Mucosa of descending colon (tissue), 3 donors: ENCODE data around the gene SNX8. TPM values are rescaled to one million over a fixed set of nuclear protein-coding genes. Genes with fewer than 3 reads are reported as not detected.

Source experiments
- ATAC-seq: fragments of 200-7000 bp; cut with Tn5 transposase; one replicate; pipeline ENCODE4 v1.9.1; 2020; ENCODE audit warnings: mild to moderate bottlenecking, moderate library complexity
- DNase-seq, 3 donors: peaks; one replicate each; pipeline ENCODE4 v3.0.0-alpha.2; 2020
- H3K36me3 ChIP-seq: fragments of 200-600 bp; one replicate; pipeline ENCODE4 v1.8.0; 2021; ENCODE audit warnings: low read depth, mild to moderate bottlenecking
- H3K4me1 ChIP-seq: fragments of 200-600 bp; one replicate; pipeline ENCODE4 v1.8.0; 2021; ENCODE audit warnings: low read depth, mild to moderate bottlenecking
- H3K4me3 ChIP-seq: fragments of 200-600 bp; one replicate; pipeline ENCODE4 v1.8.0; 2021; ENCODE audit warnings: mild to moderate bottlenecking
- H3K9me3 ChIP-seq: fragments of 200-600 bp; one replicate; pipeline ENCODE4 v1.8.0; 2021; ENCODE audit warnings: mild to moderate bottlenecking
- CTCF ChIP-seq: fragments of 200-600 bp; IDR thresholded peaks from one replicate; pipeline ENCODE4 v1.8.0; 2022; ENCODE audit warnings: antibody characterized with exemption, mild to moderate bottlenecking
- intact Hi-C, 2 donors: fragments of 100-400 bp; cut with DNase I in 1 of 2; cut with micrococcal nuclease in 1 of 2; formaldehyde crosslinking; loops; one replicate each; pipeline versions ENCODE4 v1.11.0 to v1.11.1; 2022; cut with DNase I, micrococcal nuclease
- total RNA-seq, 3 donors: library from RNA; stranded (reverse); fragmentation: NEBNext Ultra II Directional in 2 of 3; extraction: Animal tissue kit (Norgen Biotek cat#: 25700) in 2 of 3; gene quantifications; one replicate each; pipeline versions ENCODE4 v1.2.1 to v1.2.4, GENCODE V29; 2021 to 2023
- donor health status: DM: no; HTN: no; CAD: no; lungs with moderate emphysema.
- donor health status: DM: no; HTN: no; CAD: no.
- donor health status: DM: no; HTN: yes; CAD: no.

The SNX8 gene
- total RNA-seq, 3 donors from 2014 or later: 20.8 to 30.1 (median 23.2) TPM

GRCh38 chr7:2247141-2247995 lies 66.9 kb downstream of the SNX8 start:
- DNase-seq (no peak), ATAC-seq (peak; percentile 27)
- peak; percentile 37 for TF ChIP-seq CTCF
- Histone ChIP-seq H3K4me3 (no peak overlapping the region), H3K9me3 (no peaks in the 10 kb centered on the region), H3K36me3 (no peaks in the 10 kb centered on the region), H3K4me1 (peaks cover 6% of the 10 kb centered on the region)
- intact Hi-C loops: loop anchor here in 1 of 2 donors (10.0 kb wide), 1 partner anchor 97 kb away; no protein-coding TSS in a partner anchor

- ATAC-seq (no peak), DNase-seq (peak in 1 of 3 donors; percentile 29)
- H3K36me3 ChIP-seq: no peaks in the 10 kb centered on the region
- H3K9me3 ChIP-seq: no peaks in the 10 kb centered on the region
- intact Hi-C loops: loop anchor here in 1 of 2 donors (10.0 kb wide), 1 partner anchor 99 kb away; no protein-coding TSS in a partner anchor
- peaks cover 10% of the 10 kb centered on the region for H3K4me1 ChIP-seq
- TF ChIP-seq CTCF: no peak
- no peak overlapping the region for H3K4me3 ChIP-seq
Measured at GRCh38 chr7:2245883-2246675, 68.2 kb downstream of the SNX8 start.

- Histone ChIP-seq H3K36me3 (no peaks in the 10 kb centered on the region), H3K4me3 (no peak overlapping the region), H3K9me3 (no peaks in the 10 kb centered on the region), H3K4me1 (peaks cover 16% of the 10 kb centered on the region)
- TF ChIP-seq CTCF: no peak
- ATAC-seq (no peak), DNase-seq (no peak)
- intact Hi-C loops: loop anchor here (5.0 to 10.0 kb wide), 2 partner anchors 98 to 100 kb away; no protein-coding TSS in a partner anchor
Measured at GRCh38 chr7:2244404-2244995, 69.7 kb downstream of the SNX8 start.

- ATAC-seq (no peak), DNase-seq (no peak)
- no peaks in the 10 kb centered on the region for H3K36me3 ChIP-seq
- no peak overlapping the region for H3K4me3 ChIP-seq
- intact Hi-C loops: loop anchor here (5.0 to 10.0 kb wide), 2 partner anchors 99 to 101 kb away; no protein-coding TSS in a partner anchor
- H3K9me3 ChIP-seq: no peaks in the 10 kb centered on the region
- no peak for TF ChIP-seq CTCF
- H3K4me1 ChIP-seq: peaks cover 16% of the 10 kb centered on the region
Measured at GRCh38 chr7:2243458-2243857, 70.8 kb downstream of the SNX8 start.
